Stimulated activated CD8-positive, alpha-beta memory T cell treated with anti-CD3 and anti-CD28 coated beads, Interleukin-7, amount 100 ng/mL, for 24 hours (primary cell): ENCODE results near the gene DDHD1.

Source experiments
- DNase-seq: peaks from one replicate; pipeline ENCODE4 v3.0.0-alpha.2; 2020; ENCODE audit warnings: low read depth

Gene DDHD1

GRCh38 chr14:53032161-53032803, 120.8 kb downstream of the DDHD1 start:
- no peak for DNase-seq

GRCh38 chr14:53027562-53027961, 125.6 kb downstream of the DDHD1 start:
- DNase-seq = no peak

- DNase-seq = no peak
These were observed 126.1 kb downstream of the DDHD1 start for GRCh38 chr14:53027041-53027440.

- DNase-seq = no peak
These were observed 129.8 kb downstream of the DDHD1 start for GRCh38 chr14:53023325-53023724.

- DNase-seq = no peak
These were observed 130.5 kb downstream of the DDHD1 start for GRCh38 chr14:53022593-53022992.

GRCh38 chr14:53020193-53020932, 132.8 kb downstream of the DDHD1 start:
- DNase-seq = no peak

- DNase-seq = no peak
These were observed 133.7 kb downstream of the DDHD1 start for GRCh38 chr14:53019406-53019805.

- DNase-seq = no peak
These were observed 135.3 kb downstream of the DDHD1 start for GRCh38 chr14:53017837-53018236.

GRCh38 chr14:53016919-53017318, 136.2 kb downstream of the DDHD1 start:
- DNase-seq = no peak

- DNase-seq = no peak
These were observed 136.6 kb downstream of the DDHD1 start for GRCh38 chr14:53016491-53016890.

- no peak for DNase-seq
These were observed 142.1 kb downstream of the DDHD1 start for GRCh38 chr14:53011053-53011462.

- no peak for DNase-seq
These were observed 142.7 kb downstream of the DDHD1 start for GRCh38 chr14:53010193-53011040.

GRCh38 chr14:53006931-53007562, 146.1 kb downstream of the DDHD1 start:
- no peak for DNase-seq

- no peak for DNase-seq
These were observed 148.1 kb downstream of the DDHD1 start for GRCh38 chr14:53004976-53005375.

GRCh38 chr14:53003776-53004175, 149.3 kb downstream of the DDHD1 start:
- no peak for DNase-seq

- no peak for DNase-seq
These were observed 150.5 kb downstream of the DDHD1 start for GRCh38 chr14:53002576-53002975.

- DNase-seq = no peak
These were observed 151.2 kb downstream of the DDHD1 start for GRCh38 chr14:53001787-53002378.

- DNase-seq = no peak
These were observed 154.6 kb downstream of the DDHD1 start for GRCh38 chr14:52998376-52999015.

GRCh38 chr14:52996493-52996892, 156.6 kb downstream of the DDHD1 start:
- no peak for DNase-seq

- no peak for DNase-seq
These were observed 157.1 kb downstream of the DDHD1 start for GRCh38 chr14:52995998-52996397.

- no peak for DNase-seq
These were observed 160.8 kb downstream of the DDHD1 start for GRCh38 chr14:52992236-52992870.
